Fibroblast of peridontal ligament (primary cell): ENCODE results near the gene TRAPPC1.
"Not testable (repeated sequence)": the region's sequence is repeated elsewhere in the genome, so short reads cannot be mapped to it uniquely, and the experiment has no call there.

Source experiments
- DNase-seq: peaks from one replicate; pipeline ENCODE4 v3.0.0-alpha.2; 2010; ENCODE audit errors: extremely low read depth

The TRAPPC1 gene, protein sequence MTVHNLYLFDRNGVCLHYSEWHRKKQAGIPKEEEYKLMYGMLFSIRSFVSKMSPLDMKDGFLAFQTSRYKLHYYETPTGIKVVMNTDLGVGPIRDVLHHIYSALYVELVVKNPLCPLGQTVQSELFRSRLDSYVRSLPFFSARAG

DNA sequence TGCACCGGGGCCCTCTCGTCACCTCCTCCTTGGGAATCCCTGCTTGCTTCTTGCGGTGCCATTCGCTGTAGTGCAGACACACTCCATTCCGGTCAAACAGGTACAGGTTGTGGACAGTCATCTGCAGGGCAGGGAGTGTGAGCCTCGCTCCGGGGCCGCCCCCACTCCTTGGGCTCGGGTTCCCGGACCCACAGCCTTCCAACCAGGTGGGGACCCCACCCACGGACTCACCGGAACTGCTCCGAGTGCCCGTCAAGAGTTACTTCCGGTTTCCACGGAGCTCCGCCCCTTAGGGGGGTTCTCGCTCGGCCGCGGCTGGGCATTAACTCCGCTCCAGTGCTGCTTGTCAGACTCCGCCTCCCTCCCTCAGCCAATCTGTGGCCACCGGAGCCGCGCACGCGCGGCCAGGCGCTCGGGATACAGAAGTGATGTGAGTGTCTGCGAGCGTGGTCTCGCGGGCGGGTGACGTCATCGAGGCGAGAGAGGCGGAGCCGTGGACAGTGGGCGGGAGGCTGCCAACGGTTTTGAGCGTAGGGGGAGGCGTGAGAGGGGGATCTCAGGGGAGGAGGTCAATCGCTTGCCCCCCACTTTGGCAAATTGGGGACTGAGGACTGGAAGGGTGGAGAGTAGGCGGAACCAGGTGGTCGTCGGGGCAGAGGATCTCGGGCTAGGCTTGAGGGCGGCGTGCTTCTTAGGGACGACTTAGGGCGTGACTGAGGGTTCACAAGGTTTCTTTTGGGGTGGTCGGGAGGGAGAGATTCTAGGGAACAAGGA is at the start of gene TRAPPC1, which contains the start of gene CNTROB:
Gene TRAPPC1 (minus strand): TSS at position 238 of the 774 bp plus-strand sequence. CDS start 117 bp downstream, at position 121.
Gene CNTROB (plus strand): TSS at position 498 of the 774 bp plus-strand sequence. CDS start 874 bp downstream, outside the sequence.
- DNase-seq: peak; percentile 98

DNA sequence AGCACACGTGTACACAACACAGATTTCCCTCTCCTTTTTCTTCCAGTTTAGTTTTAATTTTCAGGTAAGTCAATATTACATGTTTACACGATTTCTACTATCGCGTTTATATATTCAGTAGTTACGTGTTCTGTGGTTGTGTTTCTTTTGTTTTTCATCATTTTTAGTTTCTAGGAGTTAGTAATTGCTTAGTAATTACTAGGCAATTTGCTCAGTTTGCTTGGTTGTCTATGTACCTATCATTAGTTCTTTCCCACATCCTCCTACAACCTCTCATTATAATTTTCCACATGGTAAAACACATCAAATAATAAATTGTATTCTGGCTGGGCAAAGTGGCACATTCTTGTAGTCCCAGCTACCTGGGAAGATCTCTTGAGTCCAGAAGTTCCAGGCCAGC is 46.1 kb upstream of the TRAPPC1 start:
- no peak for DNase-seq

DNA sequence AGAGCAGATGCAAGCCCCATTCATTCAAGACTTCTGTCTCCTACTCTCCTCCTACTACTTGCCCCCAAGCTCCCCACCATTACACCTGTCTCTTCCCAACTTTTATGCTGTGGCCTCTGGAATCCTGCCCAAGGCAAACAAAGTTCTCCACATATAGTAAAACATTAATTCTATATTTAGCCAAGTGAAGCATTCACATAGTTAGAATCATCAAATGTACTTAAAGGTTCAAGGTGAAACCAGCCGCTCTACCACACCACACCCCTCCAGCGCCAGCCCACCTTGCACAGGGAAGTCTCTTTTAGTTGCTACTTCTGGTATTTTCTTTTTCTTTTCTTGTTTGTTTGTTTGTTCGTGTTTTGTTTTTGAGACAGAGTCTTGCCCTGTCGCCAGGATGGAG is 45.3 kb upstream of the TRAPPC1 start:
- no peak for DNase-seq

DNA sequence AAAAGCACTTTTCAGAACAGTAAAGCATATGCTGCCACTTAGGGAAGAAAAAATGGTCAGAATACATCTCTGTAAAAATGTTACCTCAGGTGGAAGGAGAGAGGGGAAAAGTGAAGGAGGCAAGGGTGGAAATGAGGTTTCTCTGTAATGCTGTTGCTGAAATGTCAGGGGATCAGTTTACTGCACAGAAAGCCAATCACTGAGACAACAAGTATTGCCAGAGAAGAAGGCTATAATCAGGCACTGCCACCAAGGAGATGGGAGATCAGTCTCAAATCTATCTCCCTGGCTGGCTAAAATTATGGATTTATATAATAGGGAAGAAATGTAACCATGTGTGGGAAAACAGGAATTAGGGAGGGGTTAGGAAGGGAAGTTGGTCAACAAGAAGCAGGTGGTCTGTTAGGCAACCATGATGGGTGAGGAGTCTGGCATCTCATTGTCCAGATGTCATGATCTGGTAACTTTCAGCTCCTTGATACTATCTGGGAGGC is 42.9 kb upstream of the TRAPPC1 start:
- DNase-seq: no peak

DNA sequence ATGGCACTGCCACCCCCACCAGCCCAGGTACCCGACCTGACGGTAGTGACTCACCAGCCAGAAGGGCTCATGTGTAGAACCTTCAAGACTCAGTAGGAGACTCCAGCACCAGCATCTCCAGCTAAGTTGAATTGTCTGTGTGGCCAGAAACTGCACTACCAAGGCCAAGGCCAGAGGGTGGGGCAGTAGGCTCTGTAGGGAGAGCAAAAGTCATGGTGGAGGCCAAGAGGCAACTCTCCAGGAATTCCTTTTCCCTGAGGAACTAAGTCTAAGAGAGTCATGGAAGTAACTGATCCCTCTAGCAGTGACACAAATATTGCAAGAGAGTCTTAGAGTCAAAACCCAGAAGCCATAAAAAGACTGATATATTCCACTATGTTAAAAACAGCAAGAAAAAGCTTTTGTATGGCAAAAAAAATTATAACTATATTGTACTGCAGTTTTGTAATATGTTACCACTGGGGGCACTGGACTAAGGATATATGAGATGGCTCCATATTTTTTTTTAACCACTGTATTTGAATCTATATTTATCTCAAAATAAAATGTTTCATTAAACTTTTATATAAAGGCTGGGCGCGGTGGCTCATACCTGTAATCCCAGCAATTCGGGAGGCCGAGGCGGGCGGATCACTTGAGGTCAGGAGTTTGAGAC is 40.5 kb upstream of the TRAPPC1 start:
- peak; percentile 16 for DNase-seq

DNA sequence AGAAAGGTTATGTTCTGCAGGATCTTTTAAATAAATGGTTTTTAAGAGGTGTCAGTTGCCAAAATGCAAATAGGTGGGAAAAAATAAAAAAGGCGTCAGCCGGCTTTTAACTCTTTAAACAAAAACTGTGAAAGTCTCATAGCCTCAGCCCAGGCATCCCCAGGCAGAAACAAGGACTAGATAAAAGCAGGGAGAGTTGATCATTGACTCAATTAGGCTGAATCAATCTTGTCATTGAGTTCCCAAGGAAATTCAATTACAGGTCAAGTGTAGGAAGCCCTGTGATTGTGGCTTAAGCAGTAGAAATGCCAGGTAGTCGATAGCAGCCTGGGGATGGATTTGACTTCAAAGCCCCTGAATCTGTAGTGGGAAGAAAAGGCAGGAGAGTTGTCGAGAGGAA is 39.9 kb upstream of the TRAPPC1 start:
- no peak for DNase-seq

DNA sequence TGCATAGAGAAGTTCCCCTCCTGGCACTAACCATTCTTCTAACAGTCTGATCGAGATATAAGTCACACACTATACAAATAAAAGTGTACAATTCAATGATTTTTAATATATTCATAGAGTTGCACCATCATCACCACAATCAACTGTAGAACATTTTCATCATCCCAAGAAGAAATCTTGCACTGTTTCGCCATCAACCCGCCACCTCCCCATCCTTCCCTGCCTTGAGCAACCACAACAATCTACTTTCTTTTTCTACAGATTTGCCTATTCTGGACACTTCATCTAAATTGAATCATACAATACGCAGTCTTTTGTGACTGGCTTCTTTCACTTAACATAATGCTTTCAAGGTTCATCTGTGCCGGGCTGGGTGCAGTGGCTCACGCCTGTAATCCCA is 37.7 kb upstream of the TRAPPC1 start:
- peak; percentile 25 for DNase-seq

DNA sequence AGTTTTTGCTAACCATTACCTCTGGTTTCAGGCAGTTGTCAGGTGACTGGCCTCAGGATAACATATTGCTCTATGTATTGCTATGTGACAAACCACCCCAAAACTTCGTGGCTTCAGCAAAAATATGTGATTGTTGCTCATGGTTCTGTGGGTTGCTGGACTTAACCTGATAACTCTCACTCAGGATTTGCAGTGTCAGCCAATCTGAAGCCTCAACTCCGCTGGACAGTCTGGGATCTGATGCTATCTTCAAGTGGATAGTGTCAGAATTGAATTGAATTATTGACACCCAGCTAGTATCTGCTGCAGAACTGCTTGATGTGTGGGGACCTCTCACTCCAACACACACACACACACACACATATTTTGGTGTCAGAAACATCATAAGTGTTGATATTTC is 36.0 kb upstream of the TRAPPC1 start:
- DNase-seq: no peak

DNA sequence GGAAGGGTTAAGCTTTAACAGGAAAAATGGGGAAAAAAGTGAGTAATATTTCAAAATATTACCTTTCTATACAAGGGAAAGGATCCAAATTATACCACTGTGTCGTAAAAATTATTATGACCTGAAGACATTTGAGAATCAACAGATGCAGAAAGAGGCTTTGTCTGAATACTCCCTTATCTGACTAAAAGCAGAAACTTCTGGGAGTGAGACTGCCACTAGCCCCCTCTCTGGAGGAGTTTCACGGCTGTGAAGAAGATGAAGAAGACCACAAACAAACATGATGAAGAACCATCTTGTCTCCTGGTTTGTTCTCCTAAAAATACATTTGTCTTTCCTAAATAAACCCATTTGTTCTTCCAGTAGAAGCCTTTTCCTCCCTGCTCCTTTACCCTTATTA is 29.7 kb upstream of the TRAPPC1 start:
- DNase-seq: no peak

DNA sequence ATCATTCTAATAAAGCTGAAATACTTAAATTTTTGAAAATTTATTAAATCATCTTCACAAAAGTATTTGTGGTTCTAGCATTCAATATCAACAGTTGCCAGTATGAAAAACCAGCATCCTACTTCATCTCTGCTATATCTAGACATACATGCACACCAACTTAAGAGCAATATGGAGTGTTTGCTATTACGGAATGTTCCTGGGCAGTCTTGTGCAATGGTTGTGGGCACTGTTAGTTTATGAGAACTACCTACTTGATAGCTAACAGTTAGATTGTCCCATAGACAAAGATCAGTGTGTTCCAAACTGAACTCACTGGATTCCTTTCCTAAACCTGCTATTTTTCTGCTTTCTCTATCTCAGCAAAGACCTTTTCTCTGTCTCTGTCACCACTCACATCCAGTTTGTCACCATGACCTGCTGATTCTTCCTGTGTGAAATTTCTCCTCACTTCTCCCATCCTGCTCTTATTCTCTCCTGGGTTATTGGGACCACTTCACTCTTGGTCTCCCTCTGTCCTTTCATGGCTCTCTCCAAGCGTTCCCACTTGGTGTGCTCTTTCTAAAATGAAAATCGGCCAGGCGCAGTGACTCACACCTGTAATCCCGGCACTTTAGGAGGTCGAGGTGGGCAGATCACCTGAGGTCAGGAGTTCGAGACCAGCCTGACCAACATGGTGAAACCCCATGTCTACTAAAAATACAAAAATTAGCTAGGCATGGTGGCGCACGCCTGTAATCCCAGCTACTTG is 27.9 kb upstream of the TRAPPC1 start:
- no peak for DNase-seq

DNA sequence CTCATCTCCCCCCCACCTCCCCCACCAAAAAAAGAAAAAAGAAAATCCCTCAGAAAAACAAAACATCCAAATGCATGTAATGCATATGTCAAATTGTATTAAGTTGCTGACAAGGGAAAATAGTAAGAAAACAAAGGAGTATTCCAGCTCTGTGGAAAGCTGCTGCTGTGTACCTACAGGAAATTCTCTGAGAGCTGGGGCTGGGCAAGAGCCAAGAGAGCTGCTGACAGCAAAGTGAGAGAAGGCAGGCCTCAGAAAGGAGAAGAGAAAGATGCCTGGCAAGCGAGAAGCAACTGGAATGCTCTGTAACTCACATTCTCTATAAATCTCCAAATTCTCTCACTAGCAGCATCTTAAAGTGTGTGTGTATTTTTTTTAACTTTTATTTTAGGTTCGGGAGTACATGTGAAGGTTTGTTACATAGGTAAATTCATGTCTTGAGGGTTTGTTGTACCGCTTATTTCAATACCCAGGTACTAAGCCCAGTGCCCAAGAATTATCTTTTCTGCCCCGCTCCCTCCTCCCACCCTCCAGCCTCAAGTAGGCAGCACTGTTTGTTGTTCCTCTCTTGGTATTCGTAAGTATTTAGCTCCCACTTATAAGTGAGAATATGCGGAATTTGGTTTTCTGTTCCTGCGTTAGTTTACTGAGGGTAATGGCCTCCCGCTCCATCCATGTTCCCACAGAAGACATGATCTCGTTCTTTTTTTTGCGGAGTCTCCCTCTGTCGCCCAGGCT is 24.7 kb upstream of the TRAPPC1 start:
- DNase-seq: no peak

DNA sequence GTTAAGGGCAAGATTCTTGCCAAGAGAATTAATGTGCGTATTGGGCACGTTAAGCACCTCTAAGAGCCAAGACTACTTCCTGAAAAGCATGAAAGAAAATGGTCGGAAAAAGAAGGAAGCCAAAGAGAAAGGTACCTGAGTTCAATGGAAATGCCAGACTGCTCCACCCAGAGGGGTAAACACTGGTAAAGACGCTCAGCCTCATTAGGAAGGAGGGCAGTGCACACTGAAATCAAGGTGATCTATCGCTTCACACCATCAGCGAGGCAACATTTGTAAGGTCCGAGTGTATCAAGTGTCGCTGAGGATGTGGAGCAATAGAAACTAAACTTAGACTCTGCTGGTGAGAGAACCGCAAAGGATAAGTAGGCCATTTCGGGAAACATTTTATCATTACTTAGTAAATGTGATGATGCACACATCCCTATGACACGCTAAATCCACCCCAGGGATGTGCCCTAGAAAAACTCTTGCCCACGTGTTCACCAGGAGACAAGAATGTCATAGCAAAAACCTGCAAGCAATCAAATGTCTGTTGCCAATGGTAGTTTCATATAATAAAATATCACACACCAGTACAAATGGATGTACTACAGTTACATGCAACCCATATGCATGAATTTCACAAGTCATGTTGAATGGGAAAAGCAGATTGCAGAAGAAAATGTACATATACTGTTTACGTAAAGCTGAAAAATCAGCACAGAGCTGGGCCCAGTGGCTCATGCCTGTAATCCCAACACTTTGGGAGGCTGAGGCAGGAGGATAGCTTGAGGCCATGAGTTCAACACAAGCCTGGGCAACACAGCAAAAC is 23.9 kb upstream of the TRAPPC1 start:
- DNase-seq: no peak

DNA sequence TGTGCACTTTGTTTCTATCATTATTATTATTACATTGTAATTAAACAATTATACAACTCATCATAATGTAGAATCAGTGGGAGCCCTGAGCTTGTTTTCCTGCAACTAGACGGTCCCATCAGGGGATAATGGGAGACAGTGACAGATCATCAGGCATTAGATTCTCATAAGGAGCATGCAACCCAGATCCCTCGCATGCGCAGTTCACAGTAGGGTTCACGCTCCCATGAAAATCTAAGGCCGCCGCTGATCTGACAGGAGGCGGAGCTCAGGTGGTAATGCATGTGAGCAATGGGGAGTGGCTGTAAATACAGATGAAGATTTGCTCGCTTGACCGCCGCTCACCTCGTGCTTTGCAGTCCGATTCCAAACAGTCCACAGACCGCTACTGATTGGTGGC is 21.5 kb upstream of the TRAPPC1 start:
- not testable (repeated sequence) for DNase-seq

DNA sequence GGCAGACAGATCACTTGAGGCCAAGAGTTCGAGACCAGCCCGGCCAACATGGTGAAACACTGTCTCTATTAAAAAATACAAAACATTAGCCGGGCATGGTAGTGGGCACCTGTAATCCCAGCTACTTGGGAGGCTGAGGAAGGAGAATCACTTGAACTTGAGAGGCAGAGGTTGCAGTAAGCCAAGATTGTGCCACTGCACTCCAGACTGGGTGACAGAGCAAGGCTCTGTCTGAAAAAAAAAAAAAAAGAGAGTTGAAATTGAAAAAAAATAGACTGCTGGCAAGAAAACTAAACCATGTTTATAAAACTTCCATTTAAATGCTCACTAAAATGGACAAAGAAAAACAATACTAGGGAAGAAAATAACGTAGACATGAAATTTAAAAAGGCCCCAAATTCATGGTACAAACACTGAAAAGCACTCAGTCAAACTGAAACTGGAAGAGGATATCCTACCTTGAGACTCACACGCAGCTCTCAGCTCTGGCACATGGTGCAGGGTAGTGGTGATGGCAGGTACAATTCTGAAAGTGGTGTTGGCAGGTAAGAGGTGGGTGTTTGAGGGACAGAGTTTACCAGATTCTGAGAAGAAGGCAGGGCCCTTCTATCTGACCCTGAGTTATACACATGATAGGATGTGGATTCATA is 19.5 kb upstream of the TRAPPC1 start:
- no peak for DNase-seq

DNA sequence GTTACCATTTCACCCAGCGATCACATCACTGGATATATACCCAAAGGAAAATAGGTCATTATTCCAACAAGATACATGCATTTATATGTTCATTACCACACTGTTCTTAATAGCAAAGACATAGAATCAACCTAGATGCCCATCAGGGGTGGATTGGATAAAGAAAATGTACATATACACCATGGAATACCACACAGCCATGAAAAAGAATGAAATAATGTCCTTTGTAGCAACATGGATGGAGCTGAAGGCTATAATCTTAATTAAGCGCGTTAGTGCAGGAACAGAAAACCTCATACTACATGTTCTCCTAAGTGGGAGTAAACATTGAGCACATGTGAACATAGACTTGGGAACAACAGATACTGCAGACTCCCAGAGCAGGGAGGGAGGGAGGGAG is 18.8 kb upstream of the TRAPPC1 start:
- no peak for DNase-seq

DNA sequence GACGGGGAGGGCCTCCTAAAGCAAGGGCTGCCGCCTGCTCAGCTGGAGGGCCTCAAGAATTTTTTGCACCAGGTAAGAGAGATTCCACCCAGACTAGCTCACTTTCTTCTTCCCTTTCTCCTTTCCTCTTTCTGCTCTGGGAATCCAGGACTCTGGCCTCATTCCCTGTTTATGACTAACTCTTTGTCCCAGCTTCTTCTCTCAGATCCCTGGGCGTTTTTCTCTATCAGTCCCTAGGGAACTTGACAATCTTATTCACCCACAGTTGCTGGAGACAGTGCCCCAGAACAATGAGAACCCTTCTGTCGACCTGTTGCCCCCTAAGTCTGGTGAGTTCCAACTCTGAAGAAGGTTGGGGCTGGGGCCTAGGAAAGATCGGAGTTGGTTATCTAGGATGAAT is 15.9 kb upstream of the TRAPPC1 start:
- DNase-seq: no peak

DNA sequence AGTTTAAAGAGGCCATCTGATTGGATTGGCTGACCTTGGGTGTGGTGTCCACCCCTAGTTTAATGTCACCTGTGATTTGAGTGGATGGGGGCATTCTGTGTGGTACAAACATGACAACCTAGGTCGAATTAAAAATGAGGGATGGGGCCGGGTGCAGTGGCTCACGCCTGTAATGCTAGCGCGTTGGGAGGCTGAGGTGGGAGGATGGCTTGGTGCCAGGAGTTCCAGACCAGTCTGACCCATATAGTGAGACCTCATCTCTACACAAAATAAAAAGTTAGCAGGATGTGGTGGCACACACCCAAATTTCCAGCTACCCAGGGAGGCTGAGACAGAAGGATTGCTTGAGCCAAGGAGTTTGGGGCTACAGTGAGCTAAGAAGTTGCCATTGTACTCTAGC is 14.7 kb upstream of the TRAPPC1 start:
- DNase-seq: no peak

DNA sequence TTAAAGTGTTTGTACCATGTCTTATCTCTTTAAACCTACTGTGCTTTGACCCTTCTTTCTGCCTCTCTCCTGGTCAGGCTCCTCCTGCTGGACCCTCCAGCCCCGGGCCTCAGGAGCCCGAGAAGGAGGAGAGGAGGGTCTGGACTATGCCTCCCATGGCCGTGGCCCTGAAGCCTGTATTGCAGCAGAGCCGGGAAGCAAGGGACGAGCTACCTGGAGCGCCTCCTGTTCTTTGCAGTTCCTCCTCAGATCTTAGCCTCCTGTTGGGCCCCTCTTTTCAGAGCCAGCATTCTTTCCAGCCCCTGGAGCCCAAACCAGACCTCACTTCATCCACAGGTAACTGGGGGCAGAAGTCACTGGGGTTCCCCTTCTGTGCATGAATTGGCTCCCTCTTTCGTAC is 13.9 kb upstream of the TRAPPC1 start:
- DNase-seq: no peak

DNA sequence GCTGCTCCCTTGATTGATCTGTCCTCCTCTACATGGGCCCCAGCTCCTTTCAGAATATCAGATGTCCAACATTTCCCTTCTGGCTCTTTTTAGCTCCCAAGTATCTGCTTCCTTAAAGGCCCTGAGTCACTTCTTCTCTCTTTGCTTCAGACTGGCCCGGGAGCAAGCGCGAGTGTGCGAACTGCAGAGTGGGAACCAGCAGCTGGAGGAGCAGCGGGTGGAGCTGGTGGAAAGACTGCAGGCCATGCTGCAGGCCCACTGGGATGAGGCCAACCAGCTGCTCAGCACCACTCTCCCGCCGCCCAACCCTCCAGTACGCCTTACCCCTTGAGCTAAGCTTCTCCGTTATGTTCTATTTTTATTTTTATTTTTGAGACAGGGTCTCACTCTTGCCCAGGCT is 12.6 kb upstream of the TRAPPC1 start:
- no peak for DNase-seq

DNA sequence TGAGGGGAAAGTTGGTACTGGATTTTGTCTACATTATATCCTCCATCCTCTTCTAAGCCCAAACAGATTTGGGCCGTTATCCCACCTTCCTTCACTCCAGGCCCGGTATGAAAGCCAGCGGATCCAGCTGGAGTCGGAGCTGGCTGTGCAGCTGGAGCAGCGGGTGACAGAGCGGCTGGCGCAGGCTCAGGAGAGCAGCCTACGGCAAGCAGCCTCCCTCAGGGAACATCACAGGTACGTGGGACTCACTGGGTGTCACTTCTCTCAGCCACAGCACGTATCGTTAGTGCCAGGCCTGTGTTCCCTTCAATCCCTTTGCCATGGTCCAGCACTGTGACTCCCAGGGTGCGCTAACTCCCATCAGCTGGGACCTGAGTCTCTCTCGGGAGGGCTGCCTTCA is 11.5 kb upstream of the TRAPPC1 start:
- no peak for DNase-seq
